DMS53 (cell line): Measurements from ENCODE around the gene ASTN2.
"Not testable (repeated sequence)": the region's sequence is repeated elsewhere in the genome, so short reads cannot be mapped to it uniquely, and the experiment has no call there.

Experiments
- DNase-seq: peaks from one replicate; lab custom pipeline; 2025; lab: John Stamatoyannopoulos, UW

Gene ASTN2

GRCh38 chr9:116700882-116701865 lies 713.7 kb downstream of the ASTN2 start:
- DNase-seq: no peak

GRCh38 chr9:116700279-116700678 lies 714.6 kb downstream of the ASTN2 start:
- DNase-seq: no peak

- no peak for DNase-seq
Measured at GRCh38 chr9:116697887-116698286, 717.0 kb downstream of the ASTN2 start.

GRCh38 chr9:116697362-116697761 lies 717.5 kb downstream of the ASTN2 start:
- no peak for DNase-seq

- no peak for DNase-seq
Measured at GRCh38 chr9:116695438-116695837, 719.4 kb downstream of the ASTN2 start.

GRCh38 chr9:116694785-116695291 lies 720.0 kb downstream of the ASTN2 start:
- DNase-seq: no peak

GRCh38 chr9:116693233-116693731 lies 721.6 kb downstream of the ASTN2 start:
- no peak for DNase-seq

- DNase-seq: no peak
Measured at GRCh38 chr9:116692616-116693015, 722.2 kb downstream of the ASTN2 start.

- DNase-seq: no peak
Measured at GRCh38 chr9:116691607-116692006, 723.2 kb downstream of the ASTN2 start.

- DNase-seq: not testable (repeated sequence)
Measured at GRCh38 chr9:116690805-116691204, 724.1 kb downstream of the ASTN2 start.

GRCh38 chr9:116689486-116690032 lies 725.3 kb downstream of the ASTN2 start:
- no peak for DNase-seq

- DNase-seq: no peak
Measured at GRCh38 chr9:116688806-116689485, 725.9 kb downstream of the ASTN2 start.

GRCh38 chr9:116687754-116688135 lies 727.1 kb downstream of the ASTN2 start:
- DNase-seq: peak; percentile 31

GRCh38 chr9:116687074-116687753 lies 727.6 kb downstream of the ASTN2 start, which contains the start of gene TRIM32:
Gene TRIM32, plus strand, starts transcription at chr9:116687305. Its CDS starts 10,438 bp downstream, at chr9:116697743.
- DNase-seq: peak; percentile 91

- no peak for DNase-seq
Measured at GRCh38 chr9:116686693-116687073, 728.2 kb downstream of the ASTN2 start.

- DNase-seq: peak; percentile 47
Measured at GRCh38 chr9:116686135-116686534, 728.7 kb downstream of the ASTN2 start.

- no peak for DNase-seq
Measured at GRCh38 chr9:116685166-116685565, 729.7 kb downstream of the ASTN2 start.

- DNase-seq: no peak
Measured at GRCh38 chr9:116683535-116683934, 731.3 kb downstream of the ASTN2 start.

- DNase-seq: no peak
Measured at GRCh38 chr9:116674210-116674980, 740.5 kb downstream of the ASTN2 start.

- no peak for DNase-seq
Measured at GRCh38 chr9:116673375-116673774, 741.5 kb downstream of the ASTN2 start.

- DNase-seq: no peak
Measured at GRCh38 chr9:116671605-116672004, 743.3 kb downstream of the ASTN2 start.
